ENCODE results near the gene UBAP1. TPM values are rescaled to one million over a fixed set of nuclear protein-coding genes. Genes with fewer than 3 reads are reported as not detected.
"Not testable (repeated sequence)": the region's sequence is repeated elsewhere in the genome, so short reads cannot be mapped to it uniquely, and the experiment has no call there.

The UBAP1 gene
- total RNA-seq, 1 donor from 2014 or later = 56.6 TPM

- ATAC-seq (peak; percentile 66), DNase-seq (ENCODE audit: low spot score) (no peak)
- intact Hi-C loops (cut with DNase I) = loop anchor here (10.0 kb wide), 1 partner anchor 239 kb away; no protein-coding TSS in a partner anchor
Observed at GRCh38 chr9:34253460-34253837, 74.6 kb downstream of the UBAP1 start.

- ATAC-seq = no peak
- intact Hi-C loops (cut with DNase I) = loop anchor here (10.0 kb wide), 1 partner anchor 240 kb away; no protein-coding TSS in a partner anchor
- no peak for DNase-seq (ENCODE audit: low spot score)
Observed at GRCh38 chr9:34254141-34254913, 75.5 kb downstream of the UBAP1 start.

GRCh38 chr9:34254966-34255825 is 76.4 kb downstream of the UBAP1 start:
- DNase-seq (ENCODE audit: low spot score) (no peak), ATAC-seq (no peak)
- intact Hi-C loops (cut with DNase I) = loop anchor here (10.0 kb wide), 1 partner anchor 240 kb away; no protein-coding TSS in a partner anchor

GRCh38 chr9:34256104-34256503 is 77.3 kb downstream of the UBAP1 start:
- no peak for DNase-seq (ENCODE audit: low spot score)
- intact Hi-C loops (cut with DNase I) = loop anchor here (10.0 kb wide), 1 partner anchor 241 kb away; no protein-coding TSS in a partner anchor
- ATAC-seq = no peak

GRCh38 chr9:34256987-34257585 is 78.2 kb downstream of the UBAP1 start:
- intact Hi-C loops (cut with DNase I) = loop anchor here (10.0 kb wide), 1 partner anchor 242 kb away; no protein-coding TSS in a partner anchor
- DNase-seq (ENCODE audit: low spot score) = peak; percentile 73

GRCh38 chr9:34259315-34259714 is 80.5 kb downstream of the UBAP1 start:
- ATAC-seq (no peak), DNase-seq (ENCODE audit: low spot score) (no peak)
- intact Hi-C loops (cut with DNase I) = loop anchor here (10.0 kb wide), 1 partner anchor 245 kb away; no protein-coding TSS in a partner anchor

More at GRCh38 chr9:34256987-34257585, 78.2 kb downstream of the UBAP1 start:
- ATAC-seq = peak; percentile 77

GRCh38 chr9:34262971-34263370 is 84.1 kb downstream of the UBAP1 start:
- intact Hi-C loops (cut with DNase I) = no loop called here
- ATAC-seq (no peak), DNase-seq (ENCODE audit: low spot score) (no peak)

GRCh38 chr9:34267660-34268059 is 88.8 kb downstream of the UBAP1 start:
- intact Hi-C loops (cut with DNase I) = no loop called here
- DNase-seq (ENCODE audit: low spot score) (no peak), ATAC-seq (no peak)

GRCh38 chr9:34271265-34272006 is 92.6 kb downstream of the UBAP1 start:
- intact Hi-C loops (cut with DNase I) = no loop called here
- ATAC-seq = no peak
- no peak for DNase-seq (ENCODE audit: low spot score)

- ATAC-seq (no peak), DNase-seq (ENCODE audit: low spot score) (no peak)
- intact Hi-C loops (cut with DNase I) = no loop called here
Observed at GRCh38 chr9:34272101-34272541, 93.3 kb downstream of the UBAP1 start.

GRCh38 chr9:34273588-34273987 is 94.7 kb downstream of the UBAP1 start:
- DNase-seq (ENCODE audit: low spot score); ATAC-seq; intact Hi-C loops (cut with DNase I): not testable (repeated sequence)

- DNase-seq (ENCODE audit: low spot score) (no peak), ATAC-seq (no peak)
- intact Hi-C loops (cut with DNase I) = no loop called here
Observed at GRCh38 chr9:34275811-34276210, 97.0 kb downstream of the UBAP1 start.

- DNase-seq (ENCODE audit: low spot score) (no peak), ATAC-seq (no peak)
- intact Hi-C loops (cut with DNase I) = no loop called here
Observed at GRCh38 chr9:34276772-34277171, 97.9 kb downstream of the UBAP1 start.

GRCh38 chr9:34279411-34279810 is 100.6 kb downstream of the UBAP1 start:
- ATAC-seq (no peak), DNase-seq (ENCODE audit: low spot score) (no peak)
- intact Hi-C loops (cut with DNase I) = no loop called here

GRCh38 chr9:34282096-34282495 is 103.3 kb downstream of the UBAP1 start:
- intact Hi-C loops (cut with DNase I) = loop anchor here (5.0 kb wide), 1 partner anchor 435 kb away; no protein-coding TSS in a partner anchor
- ATAC-seq (no peak), DNase-seq (ENCODE audit: low spot score) (no peak)

- DNase-seq (ENCODE audit: low spot score) (no peak), ATAC-seq (no peak)
- intact Hi-C loops (cut with DNase I) = no loop called here
Observed at GRCh38 chr9:34289159-34289558, 110.3 kb downstream of the UBAP1 start.

GRCh38 chr9:34291023-34291422 is 112.2 kb downstream of the UBAP1 start:
- no peak for ATAC-seq
- intact Hi-C loops (cut with DNase I) = no loop called here
- no peak for DNase-seq (ENCODE audit: low spot score)

- ATAC-seq (no peak), DNase-seq (ENCODE audit: low spot score) (no peak)
- intact Hi-C loops (cut with DNase I) = no loop called here
Observed at GRCh38 chr9:34291423-34291822, 112.6 kb downstream of the UBAP1 start.

- DNase-seq (ENCODE audit: low spot score) = no peak
- intact Hi-C loops (cut with DNase I) = no loop called here
- ATAC-seq = no peak
Observed at GRCh38 chr9:34292552-34292951, 113.7 kb downstream of the UBAP1 start.
